GM13977 (cell line): Measurements from ENCODE around the gene EIF5A.

Experiments
- DNase-seq: peaks from one replicate; pipeline ENCODE4 v3.0.0; 2012; ENCODE audit warnings: low spot score
- CTCF ChIP-seq: IDR thresholded peaks from 2 replicates; pipeline ENCODE4 v1.5.1; 2012; ENCODE audit warnings: mild to moderate bottlenecking, control low read depth; ENCODE audit not compliant: insufficient read depth; ENCODE audit errors: extremely low read depth, missing control alignments
- in situ Hi-C: fragments of 300-500 bp; cut with MboI; formaldehyde crosslinking; loops from one replicate; pipeline ENCODE4 v1.12.0; 2022; ENCODE audit warnings: low sequenced_read_pairs, low pct_unique_long_range_greater_than_20kb, mixed read lengths, inconsistent platforms; ENCODE audit not compliant: unreplicated experiment

Gene EIF5A

GRCh38 chr17:7306911-7307685 is at the start of gene EIF5A:
TSS of gene EIF5A (plus strand) at chr17:7307628. CDS start at chr17:7309636, 2,008 bp downstream.
- TF ChIP-seq CTCF, result no peak
- peak; percentile 99 for DNase-seq
- in situ Hi-C loops, result no loop called here

- DNase-seq, result no peak
- no peak for TF ChIP-seq CTCF
- in situ Hi-C loops, result no loop called here
Measured at GRCh38 chr17:7258731-7259554, 48.5 kb upstream of the EIF5A start.

GRCh38 chr17:7259555-7259889 is 47.9 kb upstream of the EIF5A start:
- TF ChIP-seq CTCF, result no peak
- no peak for DNase-seq
- in situ Hi-C loops, result no loop called here

- in situ Hi-C loops, result no loop called here
- no peak for DNase-seq
- TF ChIP-seq CTCF, result no peak
Measured at GRCh38 chr17:7260151-7260550, 47.3 kb upstream of the EIF5A start.

GRCh38 chr17:7260651-7261378 is 46.6 kb upstream of the EIF5A start:
- peak; percentile 64 for DNase-seq
- in situ Hi-C loops, result no loop called here
- no peak for TF ChIP-seq CTCF

GRCh38 chr17:7261379-7262191 is 45.8 kb upstream of the EIF5A start:
- TF ChIP-seq CTCF, result no peak
- peak; percentile 70 for DNase-seq
- in situ Hi-C loops, result no loop called here
